ENCODE data around the gene GAS5. TPM values are rescaled to one million over a fixed set of nuclear protein-coding genes. Genes with fewer than 3 reads are reported as not detected.
A peak's percentile ranks its signal among the peaks of the same experiment; 100 is the strongest.
"Not testable (repeated sequence)": the region's sequence is repeated elsewhere in the genome, so short reads cannot be mapped to it uniquely, and the experiment has no call there.

The GAS5 gene
- polyA plus RNA-seq (ENCODE audit: insufficient read length in 10 of 10) = 100 to 1,000 TPM; 613 to 687 (median 638) TPM
- long read RNA-seq, donor 1, transcript GAS5-221 (12 exons, 632 nt) = major isoform, 97 of 395 reads
- long read RNA-seq, donor 1, transcript GAS5-218 (11 exons, 565 nt) = minor isoform, 63 of 395 reads
- long read RNA-seq, donor 1, partial matches to known transcripts = 71 of 395 reads
- long read RNA-seq, donor 1, other reads (novel, unspliced or antisense) = 148 of 395 reads
- long read RNA-seq, donor 2, transcript GAS5-221 (12 exons, 632 nt) = major isoform, 105 of 336 reads
- long read RNA-seq, donor 2, transcript GAS5-218 (11 exons, 565 nt) = minor isoform, 38 of 336 reads
- long read RNA-seq, donor 2, transcript GAS5-217 (4 exons, 424 nt) = minor isoform, 5 of 336 reads
- long read RNA-seq, donor 2, partial matches to known transcripts = 54 of 336 reads
- long read RNA-seq, donor 2, other reads (novel, unspliced or antisense) = 123 of 336 reads
- long read RNA-seq, donor 3, partial matches to known transcripts = 0 of 1 reads
- long read RNA-seq, donor 3, other reads (novel, unspliced or antisense) = 0 of 1 reads
- long read RNA-seq, donor 4, transcript GAS5-218 (11 exons, 565 nt) = major isoform, 70 of 312 reads
- long read RNA-seq, donor 4, transcript GAS5-221 (12 exons, 632 nt) = minor isoform, 49 of 312 reads
- long read RNA-seq, donor 4, partial matches to known transcripts = 53 of 312 reads
- long read RNA-seq, donor 4, other reads (novel, unspliced or antisense) = 132 of 312 reads
- long read RNA-seq, donor 5, transcript GAS5-221 (12 exons, 632 nt) = major isoform, 128 of 359 reads
- long read RNA-seq, donor 5, transcript GAS5-218 (11 exons, 565 nt) = minor isoform, 30 of 359 reads
- long read RNA-seq, donor 5, partial matches to known transcripts = 148 of 359 reads
- long read RNA-seq, donor 5, other reads (novel, unspliced or antisense) = 39 of 359 reads
- long read RNA-seq, donor 6, transcript GAS5-221 (12 exons, 632 nt) = major isoform, 98 of 430 reads
- long read RNA-seq, donor 6, transcript GAS5-218 (11 exons, 565 nt) = minor isoform, 74 of 430 reads
- long read RNA-seq, donor 6, partial matches to known transcripts = 118 of 430 reads
- long read RNA-seq, donor 6, other reads (novel, unspliced or antisense) = 123 of 430 reads
- long read RNA-seq, donor 7, transcript GAS5-217 (4 exons, 424 nt) = minor isoform, 6 of 305 reads
- long read RNA-seq, donor 7, transcript GAS5-218 (11 exons, 565 nt) = minor isoform, 45 of 305 reads
- long read RNA-seq, donor 7, transcript GAS5-221 (12 exons, 632 nt) = major isoform, 91 of 305 reads
- long read RNA-seq, donor 7, partial matches to known transcripts = 55 of 305 reads
- long read RNA-seq, donor 7, other reads (novel, unspliced or antisense) = 96 of 305 reads
- long read RNA-seq, donor 8, transcript GAS5-221 (12 exons, 632 nt) = minor isoform, 50 of 331 reads
- long read RNA-seq, donor 8, transcript GAS5-218 (11 exons, 565 nt) = major isoform, 86 of 331 reads
- long read RNA-seq, donor 8, transcript GAS5-206 (10 exons, 745 nt) = minor isoform, 5 of 331 reads
- long read RNA-seq, donor 8, partial matches to known transcripts = 92 of 331 reads
- long read RNA-seq, donor 8, other reads (novel, unspliced or antisense) = 87 of 331 reads
- long read RNA-seq, donor 9, transcript GAS5-221 (12 exons, 632 nt) = major isoform, 15 of 39 reads
- long read RNA-seq, donor 9, transcript GAS5-218 (11 exons, 565 nt) = minor isoform, 5 of 39 reads
- long read RNA-seq, donor 9, partial matches to known transcripts = 0 of 39 reads
- long read RNA-seq, donor 9, other reads (novel, unspliced or antisense) = 17 of 39 reads

GRCh38 chr1:173867753-173868265 lies at the start of gene GAS5:
Gene GAS5 (minus strand): TSS chr1:173867989.
- DNase-seq = peak; percentile 100

GRCh38 chr1:173917149-173917548 lies 49.4 kb upstream of the GAS5 start, which contains the start of gene SERPINC1:
Gene SERPINC1 (minus strand): TSS chr1:173917327. CDS start chr1:173917259, 68 bp downstream.
- no peak for DNase-seq

DNA sequence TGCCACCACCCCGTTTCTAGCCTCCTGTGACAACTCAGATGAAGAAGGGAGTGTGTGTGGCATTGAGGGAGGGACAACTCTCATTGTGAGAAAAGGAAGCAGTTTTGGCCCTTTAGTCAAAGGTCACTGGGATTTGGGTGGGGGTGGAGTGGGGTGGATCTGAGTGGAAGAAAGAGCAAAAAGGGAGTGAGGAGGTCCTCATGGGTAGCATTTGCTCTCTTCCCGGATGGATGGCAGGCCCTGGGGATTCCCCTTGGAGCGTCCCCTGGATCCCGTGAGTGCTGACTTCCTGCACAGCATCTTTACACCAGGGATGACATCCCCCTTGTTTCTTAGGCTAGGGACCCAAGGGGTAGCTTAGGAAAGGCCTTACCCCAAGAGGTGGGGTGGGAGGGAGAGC lies 48.9 kb upstream of the GAS5 start:
- no peak for DNase-seq

DNA sequence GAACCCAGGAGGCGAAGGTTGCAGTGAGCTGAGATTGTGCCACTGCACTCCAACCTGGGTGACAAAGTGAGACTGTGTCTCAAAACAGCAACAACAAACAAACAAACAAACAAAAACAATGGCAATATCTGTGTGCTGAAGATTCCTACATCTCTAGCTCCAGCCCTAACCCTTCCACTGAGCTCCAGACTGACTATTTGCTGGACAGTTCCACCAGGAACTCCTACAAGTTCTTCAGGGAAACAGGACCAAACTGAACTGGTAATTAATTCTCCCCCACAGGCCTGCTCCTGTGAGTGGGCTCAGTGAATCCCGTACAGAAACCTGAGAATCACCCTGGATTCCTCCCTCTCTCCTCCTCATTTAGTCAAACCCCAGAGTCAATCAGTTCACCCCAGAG lies 47.8 kb upstream of the GAS5 start:
- DNase-seq = no peak

GRCh38 chr1:173914366-173914871 lies 46.6 kb upstream of the GAS5 start:
- no peak for DNase-seq

DNA sequence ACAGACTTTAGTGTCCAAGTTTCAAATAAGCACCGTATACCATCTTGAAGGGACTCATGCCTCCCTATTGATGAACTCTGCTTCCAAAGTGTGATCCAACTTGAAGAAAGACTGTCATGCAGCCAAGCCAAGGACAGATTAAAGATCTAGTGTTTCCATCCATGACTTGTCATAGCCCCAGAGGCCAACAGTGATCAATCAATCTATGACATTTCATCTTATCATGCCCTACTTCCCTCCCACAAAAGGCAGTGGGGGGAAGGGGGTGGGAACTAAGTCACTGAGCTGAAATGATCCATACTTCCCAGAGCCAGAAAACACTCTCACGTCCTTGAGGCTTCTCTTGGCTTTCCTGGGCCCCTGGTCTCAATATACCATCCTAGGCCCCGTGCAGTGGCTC lies 45.3 kb upstream of the GAS5 start:
- DNase-seq = no peak

- DNase-seq = no peak
Observed at GRCh38 chr1:173903827-173904531, 36.2 kb upstream of the GAS5 start.

- no peak for DNase-seq
Observed at GRCh38 chr1:173900992-173901391, 33.2 kb upstream of the GAS5 start.

GRCh38 chr1:173900427-173900826 lies 32.6 kb upstream of the GAS5 start:
- no peak for DNase-seq

GRCh38 chr1:173894189-173894588 lies 26.4 kb upstream of the GAS5 start:
- DNase-seq = no peak

- no peak for DNase-seq
Observed at GRCh38 chr1:173893611-173894010, 25.8 kb upstream of the GAS5 start.

DNA sequence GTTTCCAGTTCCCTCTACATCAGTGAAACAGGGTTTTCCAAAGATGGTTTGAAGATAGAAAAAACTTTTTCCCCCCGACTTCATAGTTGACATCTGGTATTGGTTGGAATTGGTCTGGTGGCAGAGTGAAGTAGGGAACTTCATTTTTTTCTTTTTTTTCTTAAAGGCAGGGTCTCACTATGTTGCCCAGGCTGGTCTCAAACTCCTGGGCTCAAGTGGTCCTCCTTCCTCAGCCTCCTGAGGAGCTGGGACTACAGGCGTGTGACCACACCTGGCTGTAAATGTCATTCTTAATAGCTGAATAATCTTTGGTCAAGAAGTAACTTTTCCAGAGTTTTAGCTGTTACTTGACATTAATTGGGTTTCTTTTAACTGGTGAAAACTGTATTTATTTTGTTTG lies 22.1 kb upstream of the GAS5 start:
- no peak for DNase-seq

DNA sequence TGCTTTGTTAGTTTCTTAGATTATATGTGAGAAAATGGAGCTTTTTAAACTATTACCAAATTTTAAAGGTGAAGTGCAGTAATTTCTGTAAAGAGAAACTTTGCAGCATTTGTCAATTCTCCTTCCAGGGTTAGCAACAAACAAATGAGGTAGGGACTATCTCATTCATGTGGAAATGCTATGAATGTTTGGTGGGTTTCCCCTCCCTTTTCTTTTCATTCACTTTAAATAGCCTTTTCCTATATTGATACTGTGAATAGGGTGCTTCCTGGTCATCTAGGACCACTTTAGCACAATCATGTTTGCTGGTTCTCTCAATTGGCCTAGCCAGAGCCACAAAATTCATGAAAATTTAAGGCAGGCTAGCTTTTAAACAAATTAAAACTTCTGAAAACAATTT lies 21.0 kb upstream of the GAS5 start:
- no peak for DNase-seq

DNA sequence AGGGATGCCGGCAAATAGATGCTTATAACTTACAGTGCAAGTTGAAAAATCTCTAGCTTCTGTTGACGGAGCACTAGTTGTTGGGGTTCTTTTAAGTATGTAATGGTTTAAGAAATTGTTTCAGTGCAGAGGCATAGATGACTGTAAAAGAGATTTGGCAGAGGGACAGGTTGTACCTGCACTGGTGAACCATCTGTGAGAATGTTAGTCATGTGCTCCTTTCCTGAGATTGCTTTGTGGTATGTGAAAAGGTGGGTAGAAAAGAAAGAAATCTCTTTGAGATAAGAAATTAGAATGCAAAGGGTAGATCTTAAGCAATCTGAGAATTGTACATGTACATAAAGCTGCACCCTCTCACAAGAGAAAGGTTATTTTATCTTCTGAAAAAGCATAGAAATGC lies 19.8 kb upstream of the GAS5 start:
- no peak for DNase-seq

DNA sequence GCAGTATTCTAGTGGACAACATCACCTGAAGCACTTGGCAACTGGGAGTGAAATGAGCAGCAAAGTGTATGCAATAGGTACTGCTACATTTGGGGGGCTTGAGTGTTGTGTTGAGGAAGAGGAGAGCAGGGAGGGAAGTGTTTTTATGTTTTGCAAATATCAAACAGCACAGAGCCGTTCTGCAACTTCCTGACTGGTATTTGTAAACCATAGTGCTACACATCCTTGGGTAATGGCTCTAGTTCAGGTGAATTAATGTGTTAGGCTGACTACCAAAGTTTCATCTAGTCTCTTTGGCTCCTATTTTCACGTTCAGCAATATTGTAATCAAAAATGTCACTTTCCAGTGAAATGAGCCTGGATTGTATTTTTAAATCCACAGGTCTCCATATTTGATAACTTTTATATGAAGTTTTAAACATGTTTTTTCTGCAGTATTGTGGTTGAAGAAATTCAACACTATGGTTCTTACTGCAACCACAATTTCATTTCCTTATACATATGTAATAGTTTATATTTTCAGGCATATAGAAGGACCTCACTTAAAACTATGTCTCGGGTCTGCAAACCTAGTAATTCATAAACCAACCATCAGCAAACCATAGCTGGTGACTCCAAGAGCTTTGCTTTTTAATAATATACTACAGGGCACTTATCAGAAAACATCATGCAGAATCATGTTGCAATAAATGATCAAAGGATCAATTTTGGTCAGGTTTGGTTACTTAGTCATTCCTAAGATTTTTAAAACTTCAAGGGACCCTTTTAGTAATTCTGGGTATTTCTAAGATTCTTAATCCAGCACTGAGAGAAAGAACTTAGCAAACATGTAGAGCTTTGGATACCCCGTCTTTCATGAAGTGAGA lies 19.2 kb upstream of the GAS5 start:
- no peak for DNase-seq

- no peak for DNase-seq
Observed at GRCh38 chr1:173884701-173885100, 16.9 kb upstream of the GAS5 start.

- DNase-seq = not testable (repeated sequence)
Observed at GRCh38 chr1:173881117-173881516, 13.3 kb upstream of the GAS5 start.

DNA sequence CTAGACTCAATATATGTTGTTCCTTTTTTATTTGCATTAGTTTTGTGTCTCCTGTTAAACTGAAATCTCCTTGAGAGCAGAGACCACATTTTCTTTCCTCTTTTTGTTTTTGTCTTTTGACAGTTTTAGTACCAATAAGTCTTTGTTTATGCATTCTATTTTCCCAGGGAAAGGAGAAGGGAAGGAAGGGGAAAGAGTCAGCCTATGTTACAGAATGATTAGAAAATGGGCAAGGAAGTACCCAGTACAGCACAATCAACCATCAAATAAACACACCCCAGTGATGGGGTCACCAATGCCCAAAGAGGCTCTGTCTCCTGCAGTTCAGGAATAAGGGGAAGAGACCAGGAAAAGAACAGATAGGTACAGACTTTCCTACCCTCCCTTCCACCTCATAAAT lies 10.5 kb upstream of the GAS5 start:
- no peak for DNase-seq

GRCh38 chr1:173876732-173877131 lies 8.9 kb upstream of the GAS5 start:
- no peak for DNase-seq
